Keratinocyte (primary cell): ENCODE data around the gene NLRP7.

Source experiments
- EZH2 ChIP-seq: IDR thresholded peaks from one replicate; pipeline ENCODE4 v1.6.1; 2012; ENCODE audit warnings: inconsistent platforms, mild to moderate bottlenecking, low read length, moderate library complexity
- TF ChIP-seq, protein P1 (sequence below), 3 experiments: IDR thresholded peaks in 1 of 3; conservative IDR thresholded peaks in 1 of 3; optimal IDR thresholded peaks in 1 of 3; 2 replicates in 2 of 3; 3 replicates in 1 of 3; pipeline versions ENCODE3 to v1.5.1; 2011; ENCODE audit warnings: low read length in 3 of 3, mild to moderate bottlenecking in 3 of 3, moderate library complexity in 2 of 3, control low read depth in 1 of 3, inconsistent platforms in 1 of 3; ENCODE audit not compliant: insufficient read depth in 2 of 3; ENCODE audit errors: extremely low read depth in 1 of 3

DNA sequence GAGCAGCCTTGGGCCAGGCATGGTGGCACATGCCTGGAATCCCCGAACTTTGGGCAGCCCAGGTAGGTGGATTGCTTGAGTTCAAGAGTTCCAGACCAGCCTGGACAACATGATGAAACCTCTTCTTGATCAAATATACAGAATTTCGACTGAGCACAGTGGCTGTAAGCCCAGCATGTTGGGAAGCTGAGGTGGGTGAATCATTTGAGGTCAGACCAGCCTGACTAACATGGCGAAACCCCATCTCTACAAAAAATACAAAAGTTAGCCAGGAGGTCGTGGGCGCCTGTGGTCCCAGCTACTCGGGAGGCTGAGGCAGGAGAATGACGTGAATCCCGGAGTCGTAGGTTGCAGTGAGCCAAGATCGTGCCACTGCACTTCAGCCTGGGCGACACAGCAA, 8.0 kb upstream of the NLRP7 start:
- TF ChIP-seq EZH2 = no peak
- TF ChIP-seq, protein P1, sequence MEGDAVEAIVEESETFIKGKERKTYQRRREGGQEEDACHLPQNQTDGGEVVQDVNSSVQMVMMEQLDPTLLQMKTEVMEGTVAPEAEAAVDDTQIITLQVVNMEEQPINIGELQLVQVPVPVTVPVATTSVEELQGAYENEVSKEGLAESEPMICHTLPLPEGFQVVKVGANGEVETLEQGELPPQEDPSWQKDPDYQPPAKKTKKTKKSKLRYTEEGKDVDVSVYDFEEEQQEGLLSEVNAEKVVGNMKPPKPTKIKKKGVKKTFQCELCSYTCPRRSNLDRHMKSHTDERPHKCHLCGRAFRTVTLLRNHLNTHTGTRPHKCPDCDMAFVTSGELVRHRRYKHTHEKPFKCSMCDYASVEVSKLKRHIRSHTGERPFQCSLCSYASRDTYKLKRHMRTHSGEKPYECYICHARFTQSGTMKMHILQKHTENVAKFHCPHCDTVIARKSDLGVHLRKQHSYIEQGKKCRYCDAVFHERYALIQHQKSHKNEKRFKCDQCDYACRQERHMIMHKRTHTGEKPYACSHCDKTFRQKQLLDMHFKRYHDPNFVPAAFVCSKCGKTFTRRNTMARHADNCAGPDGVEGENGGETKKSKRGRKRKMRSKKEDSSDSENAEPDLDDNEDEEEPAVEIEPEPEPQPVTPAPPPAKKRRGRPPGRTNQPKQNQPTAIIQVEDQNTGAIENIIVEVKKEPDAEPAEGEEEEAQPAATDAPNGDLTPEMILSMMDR (optimal IDR thresholded peaks at IDR 0.05 in 1 of 3, IDR thresholded peaks at IDR 0.05 in 1 of 3, conservative IDR thresholded peaks at IDR 0.05 in 1 of 3; ENCODE audit: extremely low read depth in 1 of 3, insufficient read depth in 2 of 3, low read length in 3 of 3) = no peak
